ENCODE results near the gene SLC4A7. TPM values are rescaled to one million over a fixed set of nuclear protein-coding genes. Genes with fewer than 3 reads are reported as not detected.

The SLC4A7 gene
- total and polyA plus RNA-seq, 3 donors from 2014 or later = 17.7 to 46.6 (median 43.2) TPM

GRCh38 chr3:27385504-27385903 lies 98.7 kb downstream of the SLC4A7 start:
- no peaks in the 10 kb centered on the region for H3K4me1 ChIP-seq
- H3K27ac ChIP-seq = no peak overlapping the region
- no peaks in the 10 kb centered on the region for H3K9me3 ChIP-seq
- TF ChIP-seq POLR2A (IDR thresholded peaks at IDR 0.05) (no peak), CTCF (IDR thresholded peaks at IDR 0.05) (no peak)
- no peaks in the 10 kb centered on the region for H3K27me3 ChIP-seq
- H3K4me3 ChIP-seq = no peak overlapping the region
- no peak for DNase-seq
- intact Hi-C loops (cut with DNase I; ENCODE audit: low total_unique reads) = no loop called here
- no peaks in the 10 kb centered on the region for H3K36me3 ChIP-seq (ENCODE audit: low read depth, missing control alignments)

GRCh38 chr3:27384191-27384590 lies 100.0 kb downstream of the SLC4A7 start:
- H3K4me1 ChIP-seq = no peaks in the 10 kb centered on the region
- intact Hi-C loops (cut with DNase I; ENCODE audit: low total_unique reads) = no loop called here
- H3K27ac ChIP-seq = no peak overlapping the region
- H3K9me3 ChIP-seq = no peaks in the 10 kb centered on the region
- 90 to 98% methylated on average over 1 of the region's 1 CpG for WGBS, 2 donors
- H3K36me3 ChIP-seq (ENCODE audit: low read depth, missing control alignments) = peaks cover 2% of the 10 kb centered on the region
- TF ChIP-seq POLR2A (IDR thresholded peaks at IDR 0.05) (no peak), CTCF (IDR thresholded peaks at IDR 0.05) (no peak)
- H3K4me3 ChIP-seq = no peak overlapping the region
- no peak for DNase-seq
- no peaks in the 10 kb centered on the region for H3K27me3 ChIP-seq

- Histone ChIP-seq H3K27me3 (no peaks in the 10 kb centered on the region), H3K9me3 (no peaks in the 10 kb centered on the region), H3K27ac (no peak overlapping the region), H3K4me1 (no peaks in the 10 kb centered on the region), H3K4me3 (no peak overlapping the region), H3K36me3 (ENCODE audit: low read depth, missing control alignments) (peaks cover 3% of the 10 kb centered on the region)
- no peak for DNase-seq
- 90 to 95% methylated on average over 3 of the region's 3 CpGs for WGBS, 2 donors
- intact Hi-C loops (cut with DNase I; ENCODE audit: low total_unique reads) = no loop called here
- TF ChIP-seq CTCF (IDR thresholded peaks at IDR 0.05) (no peak), POLR2A (IDR thresholded peaks at IDR 0.05) (no peak)
These were observed 103.5 kb downstream of the SLC4A7 start for GRCh38 chr3:27380433-27381357.

- intact Hi-C loops (cut with DNase I; ENCODE audit: low total_unique reads) = no loop called here
- Histone ChIP-seq H3K4me3 (no peak overlapping the region), H3K9me3 (no peaks in the 10 kb centered on the region), H3K36me3 (ENCODE audit: low read depth, missing control alignments) (peaks cover 3% of the 10 kb centered on the region), H3K27ac (no peak overlapping the region), H3K27me3 (no peaks in the 10 kb centered on the region), H3K4me1 (no peaks in the 10 kb centered on the region)
- TF ChIP-seq POLR2A (IDR thresholded peaks at IDR 0.05) = no peak
- TF ChIP-seq CTCF (IDR thresholded peaks at IDR 0.05) = no peak
- DNase-seq = no peak
These were observed 105.9 kb downstream of the SLC4A7 start for GRCh38 chr3:27378331-27378730.
